B cell (primary cell): ENCODE measurements around the gene CHKA. TPM values are rescaled to one million over a fixed set of nuclear protein-coding genes. Genes with fewer than 3 reads are reported as not detected.

Experiments used
- ATAC-seq: fragments of 200-7000 bp; cut with Tn5 transposase; one replicate; pipeline ENCODE4 v1.10.0; 2021; ENCODE audit warnings: low read depth, mild to moderate bottlenecking, moderate number of reproducible peaks, moderate library complexity
- CTCF ChIA-PET: fragments of 350-600 bp; sonication (Branson Sonifier 250); formaldehyde crosslinking; loops from one replicate; lab custom pipeline; 2021; ENCODE audit warnings: antibody characterized with exemption, inconsistent platforms; lab: Charles Lee
- POLR2A ChIA-PET: fragments of 350-600 bp; sonication (Branson Sonifier 250); formaldehyde crosslinking; loops from one replicate; lab custom pipeline; 2021; ENCODE audit warnings: antibody characterized with exemption; lab: Charles Lee
- DNase-seq: peaks from one replicate; pipeline ENCODE4 v3.0.0; 2013
- H2AFZ ChIP-seq: 2 replicates; pipeline ENCODE4 v1.6.1; 2012; ENCODE audit warnings: mild to moderate bottlenecking, low read depth, low read length; ENCODE audit not compliant: insufficient read depth, poor library complexity, severe bottlenecking
- H3K27ac ChIP-seq, 2 donors: 1 replicate in 1 of 2; 2 replicates in 1 of 2; pipeline ENCODE4 v1.5.1; 2012 to 2013; ENCODE audit warnings: low read length in 2 of 2, mild to moderate bottlenecking in 2 of 2, moderate library complexity in 1 of 2
- H3K27me3 ChIP-seq, 4 experiments: fragments of 200-600 bp in 1 of 4; sonication (generic) in 1 of 4; replicated peaks in 1 of 4; 1 replicate in 2 of 4; 2 replicates in 2 of 4; pipeline versions ENCODE4 v1.6.1 to v1.7.0; 2013 to 2016; ENCODE audit warnings: low read length in 3 of 4, mild to moderate bottlenecking in 2 of 4, mixed read lengths in 1 of 4, moderate library complexity in 1 of 4; ENCODE audit not compliant: insufficient read depth in 4 of 4, control insufficient read depth in 3 of 4; ENCODE audit errors: control extremely low read depth in 1 of 4
- H3K36me3 ChIP-seq, 2 experiments: replicated peaks in 1 of 2; 1 replicate in 1 of 2; 2 replicates in 1 of 2; pipeline versions ENCODE4 v1.6.1 to v1.7.1; 2013; ENCODE audit warnings: low read length in 1 of 2; ENCODE audit not compliant: insufficient read depth in 2 of 2, control insufficient read depth in 1 of 2; ENCODE audit errors: control extremely low read depth in 1 of 2, extremely low read depth in 1 of 2
- H3K4me1 ChIP-seq, 2 donors: fragments of 200-600 bp in 1 of 2; sonication (generic) in 1 of 2; 1 replicate in 1 of 2; 2 replicates in 1 of 2; pipeline versions ENCODE4 v1.5.1 to v1.6.1; 2013 to 2017; ENCODE audit warnings: low read length in 2 of 2; ENCODE audit not compliant: control insufficient read depth in 2 of 2, insufficient read depth in 2 of 2
- H3K4me2 ChIP-seq: replicated peaks from 2 replicates; pipeline ENCODE3; 2012; ENCODE audit warnings: mild to moderate bottlenecking, low read depth, low read length; ENCODE audit not compliant: poor library complexity, severe bottlenecking
- H3K4me3 ChIP-seq, 5 experiments: fragments of 200-600 bp in 1 of 5; sonication (generic) in 1 of 5; 1 replicate in 3 of 5; 2 replicates in 2 of 5; pipeline versions ENCODE4 v1.5.1 to v1.7.0; 2011 to 2016; ENCODE audit warnings: low read length in 4 of 5, mild to moderate bottlenecking in 4 of 5, low read depth in 2 of 5, control low read depth in 1 of 5, moderate library complexity in 1 of 5; ENCODE audit not compliant: insufficient read depth in 1 of 5; ENCODE audit errors: control extremely low read depth in 1 of 5, extremely low read depth in 1 of 5
- H3K79me2 ChIP-seq: fragments of 200-600 bp; sonication (generic); one replicate; pipeline ENCODE4 v1.6.0; 2016; ENCODE audit warnings: low read length; ENCODE audit not compliant: control insufficient read depth, insufficient read depth
- H3K9ac ChIP-seq: fragments of 200-600 bp; sonication (generic); 2 replicates; pipeline ENCODE4 v1.6.1; 2017; ENCODE audit warnings: mild to moderate bottlenecking, low read length, moderate library complexity
- H3K9me3 ChIP-seq, 3 donors: one replicate each; pipeline versions ENCODE4 v1.6.1 to v1.7.1; 2013; ENCODE audit warnings: low read length in 2 of 3; ENCODE audit not compliant: control insufficient read depth in 2 of 3, insufficient read depth in 1 of 3; ENCODE audit errors: control extremely low read depth in 1 of 3
- H4K20me1 ChIP-seq: 2 replicates; pipeline ENCODE4 v1.6.0; 2012; ENCODE audit warnings: mild to moderate bottlenecking, low read length; ENCODE audit not compliant: insufficient read depth, control insufficient read depth, poor library complexity, severe bottlenecking
- H3K27ac Mint-ChIP-seq: one replicate; pipeline ENCODE4 v1.8.0; 2021; ENCODE audit warnings: mixed read lengths
- H3K27me3 Mint-ChIP-seq: one replicate; pipeline ENCODE4 v1.8.0; 2021; ENCODE audit warnings: mixed read lengths
- H3K4me1 Mint-ChIP-seq: one replicate; pipeline ENCODE4 v1.8.0; 2021; ENCODE audit warnings: mixed read lengths
- H3K4me3 Mint-ChIP-seq: one replicate; pipeline ENCODE4 v1.8.0; 2021; ENCODE audit warnings: mixed read lengths
- H3K9me3 Mint-ChIP-seq: one replicate; pipeline ENCODE4 v1.8.0; 2022; ENCODE audit warnings: mixed read lengths; ENCODE audit not compliant: insufficient read depth
- EZH2 ChIP-seq: IDR thresholded peaks from 2 replicates; pipeline ENCODE4 v1.6.1; 2012; ENCODE audit warnings: borderline replicate concordance, low read depth, mild to moderate bottlenecking, moderate library complexity, low read length; ENCODE audit not compliant: insufficient read depth, poor library complexity, severe bottlenecking
- WGBS: methylation state at CpG from one replicate; pipeline ENCODE4 v1.1.5; 2013; ENCODE audit warnings: missing lambda C conversion rate; ENCODE audit not compliant: insufficient coverage; 5-methylcytosine and 5-hydroxymethylcytosine counted together
- intact Hi-C: fragments of 100-400 bp; cut with micrococcal nuclease; formaldehyde crosslinking; loops from one replicate; pipeline ENCODE4 v1.10.0; 2022
- polyA plus RNA-seq: library from polyadenylated mRNA; depleted of rRNA; stranded (reverse); fragments of >200 nt; gene quantifications from 2 replicates; pipeline ENCODE4 v1.2.3, GENCODE V29; 2012
- total RNA-seq, 2 donors: library from RNA; stranded (reverse); fragments of 120-200 nt in 1 of 2; gene quantifications; 1 replicate in 1 of 2; 2 replicates in 1 of 2; pipeline versions ENCODE4 v1.2.3 to v1.2.4, GENCODE V29; 2013 to 2022
- TF ChIP-seq, protein P1 (sequence below): fragments of 200-600 bp; IDR thresholded peaks from one replicate; pipeline ENCODE4 v1.8.0; 2022; ENCODE audit warnings: antibody characterized with exemption, mild to moderate bottlenecking

The CHKA gene
- total and polyA plus RNA-seq, 2 donors (not counting 1 experiment from before 2014, with no cell fraction given), result 10.6 to 20.6 TPM

DNA sequence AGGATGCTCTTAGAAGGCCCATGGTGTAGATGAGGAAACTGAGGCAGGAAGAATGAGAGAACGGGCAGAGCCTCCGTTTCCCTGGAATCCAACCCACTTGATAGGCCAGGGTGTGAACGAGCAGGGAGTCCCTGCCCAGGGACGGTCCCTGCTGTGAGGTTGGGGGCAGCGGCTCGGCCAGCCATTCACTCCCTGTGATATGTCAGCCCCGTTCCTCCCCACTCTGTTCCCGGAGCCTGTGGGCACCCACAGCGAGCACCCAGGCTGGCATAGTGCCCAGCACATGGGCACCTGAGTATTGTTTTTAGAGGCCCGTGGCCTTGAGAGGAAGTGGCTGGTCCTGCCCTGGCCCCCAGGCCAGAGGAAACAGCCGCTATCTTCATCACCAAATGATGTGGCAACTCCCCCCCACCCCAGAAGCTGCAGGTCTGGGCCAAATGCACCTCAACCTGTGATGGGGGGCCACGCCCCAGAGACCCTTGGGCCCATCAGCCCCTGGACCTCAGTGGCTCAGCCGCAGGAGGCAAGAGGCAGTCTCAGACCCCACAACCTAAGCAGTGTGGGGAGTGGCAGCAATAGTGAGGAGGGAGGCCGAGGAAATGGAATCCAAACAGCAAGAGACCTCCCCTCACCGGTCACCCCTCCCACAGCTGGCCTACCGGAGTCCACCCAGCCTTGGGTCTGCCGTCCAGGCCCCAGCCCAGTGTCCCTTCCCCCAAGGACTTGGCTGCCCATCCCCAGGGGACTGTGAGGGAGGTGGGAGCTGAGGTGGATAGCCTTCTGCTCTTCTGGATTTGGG, 108.9 kb downstream of the CHKA start:
- Histone ChIP-seq H3K79me2 (peaks cover 21% of the 10 kb centered on the region), H2AFZ (no peak overlapping the region), H3K27me3 (no peaks in the 10 kb centered on the region), H3K36me3 (no peaks in the 10 kb centered on the region), H4K20me1 (peaks cover 16% of the 10 kb centered on the region), H3K9me3 (no peaks in the 10 kb centered on the region), H3K4me1 (peaks cover 34 to 42% of the 10 kb centered on the region in 2 donors), H3K4me2 (no peak overlapping the region), H3K27ac (no peak overlapping the region), H3K4me3 (no peak overlapping the region), H3K9ac (no peak overlapping the region)
- intact Hi-C loops, result no loop called here
- POLR2A ChIA-PET, result interaction anchor here (1.0 kb wide), 1 partner anchor 255 kb away, joined by 3 read pairs; no protein-coding TSS in a partner anchor
- no peak for TF ChIP-seq EZH2
- TF ChIP-seq, protein P1, sequence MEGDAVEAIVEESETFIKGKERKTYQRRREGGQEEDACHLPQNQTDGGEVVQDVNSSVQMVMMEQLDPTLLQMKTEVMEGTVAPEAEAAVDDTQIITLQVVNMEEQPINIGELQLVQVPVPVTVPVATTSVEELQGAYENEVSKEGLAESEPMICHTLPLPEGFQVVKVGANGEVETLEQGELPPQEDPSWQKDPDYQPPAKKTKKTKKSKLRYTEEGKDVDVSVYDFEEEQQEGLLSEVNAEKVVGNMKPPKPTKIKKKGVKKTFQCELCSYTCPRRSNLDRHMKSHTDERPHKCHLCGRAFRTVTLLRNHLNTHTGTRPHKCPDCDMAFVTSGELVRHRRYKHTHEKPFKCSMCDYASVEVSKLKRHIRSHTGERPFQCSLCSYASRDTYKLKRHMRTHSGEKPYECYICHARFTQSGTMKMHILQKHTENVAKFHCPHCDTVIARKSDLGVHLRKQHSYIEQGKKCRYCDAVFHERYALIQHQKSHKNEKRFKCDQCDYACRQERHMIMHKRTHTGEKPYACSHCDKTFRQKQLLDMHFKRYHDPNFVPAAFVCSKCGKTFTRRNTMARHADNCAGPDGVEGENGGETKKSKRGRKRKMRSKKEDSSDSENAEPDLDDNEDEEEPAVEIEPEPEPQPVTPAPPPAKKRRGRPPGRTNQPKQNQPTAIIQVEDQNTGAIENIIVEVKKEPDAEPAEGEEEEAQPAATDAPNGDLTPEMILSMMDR, result no peak
- CTCF ChIA-PET, result interaction anchor here (4.9 kb wide), 1 partner anchor 197 kb away, joined by 72 read pairs; no protein-coding TSS in a partner anchor
- WGBS, result 77% methylated on average over 9 of the region's 17 CpGs
- Mint-ChIP-seq H3K4me3 (no peak overlapping the region), H3K27me3 (no peaks in the 10 kb centered on the region), H3K9me3 (no peaks in the 10 kb centered on the region), H3K27ac (no peak overlapping the region), H3K4me1 (peaks cover 32% of the 10 kb centered on the region)
- ATAC-seq, result no peak
- DNase-seq, result no peak
